MM.1S (cell line): Measurements from ENCODE around the gene CYB5D1.

Source experiments
- CTCF ChIP-seq: fragments of 300-600 bp; sonication (generic); IDR thresholded peaks from 2 replicates; pipeline ENCODE4 v1.5.1; 2016; ENCODE audit warnings: antibody characterized with exemption, low read length, mixed read lengths
- EZH2phosphoT487 ChIP-seq: fragments of 300-600 bp; sonication (generic); IDR thresholded peaks from 2 replicates; pipeline ENCODE4 v1.6.1; 2018; ENCODE audit warnings: antibody characterized with exemption, low read length

- no peak for TF ChIP-seq CTCF
- no peak for TF ChIP-seq EZH2phosphoT487
Measured at GRCh38 chr17:7844292-7845154, 13.3 kb upstream of the CYB5D1 start.
